Activated naive CD8-positive, alpha-beta T cell treated with anti-CD3 and anti-CD28 coated beads for 36 hours (primary cell): ENCODE measurements around the gene PARS2. TPM values are rescaled to one million over a fixed set of nuclear protein-coding genes. Genes with fewer than 3 reads are reported as not detected.
A peak's percentile ranks its signal among the peaks of the same experiment; 100 is the strongest.

Source experiments
- DNase-seq: peaks from one replicate; pipeline ENCODE4 v3.0.0; 2021
- H3K27ac Mint-ChIP-seq: one replicate; pipeline ENCODE4 v1.8.0; 2022; ENCODE audit warnings: mild to moderate bottlenecking, moderate library complexity, mixed read lengths
- H3K27me3 Mint-ChIP-seq: one replicate; pipeline ENCODE4 v1.8.0; 2022; ENCODE audit warnings: mild to moderate bottlenecking, mixed read lengths
- H3K36me3 Mint-ChIP-seq: one replicate; pipeline ENCODE4 v1.8.0; 2021; ENCODE audit warnings: mild to moderate bottlenecking, mixed read lengths
- H3K4me1 Mint-ChIP-seq: one replicate; pipeline ENCODE4 v1.8.0; 2021; ENCODE audit warnings: mixed read lengths
- H3K4me3 Mint-ChIP-seq: one replicate; pipeline ENCODE4 v1.8.0; 2022; ENCODE audit warnings: mild to moderate bottlenecking, moderate library complexity, mixed read lengths
- H3K9me3 Mint-ChIP-seq: one replicate; pipeline ENCODE4 v1.8.0; 2022; ENCODE audit warnings: mixed read lengths
- total RNA-seq, 2 experiments: library from RNA; stranded (reverse); gene quantifications; one replicate each; pipeline ENCODE4 v1.2.3, GENCODE V29; 2021

PARS2 gene
- total RNA-seq, 2 experiments from 2014 or later = 6.4 to 6.6 TPM

DNA sequence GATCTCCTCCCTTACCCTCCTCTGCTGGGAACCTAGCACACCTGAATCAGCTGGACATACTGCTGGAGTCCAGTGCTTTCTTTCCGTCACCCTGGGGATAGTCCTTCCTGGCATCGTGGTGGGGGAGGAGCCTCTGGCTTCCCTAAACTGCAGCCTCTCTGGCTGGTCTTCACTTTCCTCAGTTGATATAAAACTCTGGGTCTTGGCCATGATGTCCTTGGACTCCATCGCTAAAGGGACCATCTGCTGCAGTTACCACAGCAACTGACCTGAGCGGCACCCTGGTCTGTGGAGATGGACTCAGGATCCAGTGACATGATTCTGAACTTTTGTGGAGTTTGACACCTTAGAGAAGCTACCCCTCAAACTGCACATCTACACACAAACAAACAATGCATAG, 22.8 kb downstream of the PARS2 start:
- H3K27ac Mint-ChIP-seq = no peak overlapping the region
- H3K9me3 Mint-ChIP-seq = no peaks in the 10 kb centered on the region
- H3K4me3 Mint-ChIP-seq = no peak overlapping the region
- H3K36me3 Mint-ChIP-seq = peaks cover 20% of the 10 kb centered on the region
- DNase-seq = no peak
- H3K4me1 Mint-ChIP-seq = no peaks in the 10 kb centered on the region
- H3K27me3 Mint-ChIP-seq = no peaks in the 10 kb centered on the region

DNA sequence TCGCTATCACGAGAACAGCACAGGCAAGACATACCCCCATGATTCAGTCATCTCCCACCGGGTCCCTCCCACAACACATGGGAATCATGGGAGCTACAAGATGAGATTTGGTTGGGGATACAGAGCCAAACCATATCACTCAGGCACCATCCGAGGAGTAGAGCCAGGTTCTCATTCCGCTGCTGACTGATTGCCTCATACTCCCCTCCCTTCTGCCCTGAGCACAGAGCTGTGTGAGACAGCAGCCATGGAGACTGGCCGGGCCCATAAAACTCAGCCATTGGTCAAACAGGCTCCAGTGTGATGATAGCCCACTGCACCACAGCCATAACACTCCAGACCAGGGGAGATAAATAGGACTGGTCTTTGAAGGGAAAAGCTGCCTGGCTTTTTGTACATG, 26.1 kb downstream of the PARS2 start:
- no peak for DNase-seq
- H3K9me3 Mint-ChIP-seq = no peaks in the 10 kb centered on the region
- H3K4me3 Mint-ChIP-seq = no peak overlapping the region
- H3K27me3 Mint-ChIP-seq = no peaks in the 10 kb centered on the region
- H3K4me1 Mint-ChIP-seq = no peaks in the 10 kb centered on the region
- no peak overlapping the region for H3K27ac Mint-ChIP-seq
- peaks cover 24% of the 10 kb centered on the region for H3K36me3 Mint-ChIP-seq

DNA sequence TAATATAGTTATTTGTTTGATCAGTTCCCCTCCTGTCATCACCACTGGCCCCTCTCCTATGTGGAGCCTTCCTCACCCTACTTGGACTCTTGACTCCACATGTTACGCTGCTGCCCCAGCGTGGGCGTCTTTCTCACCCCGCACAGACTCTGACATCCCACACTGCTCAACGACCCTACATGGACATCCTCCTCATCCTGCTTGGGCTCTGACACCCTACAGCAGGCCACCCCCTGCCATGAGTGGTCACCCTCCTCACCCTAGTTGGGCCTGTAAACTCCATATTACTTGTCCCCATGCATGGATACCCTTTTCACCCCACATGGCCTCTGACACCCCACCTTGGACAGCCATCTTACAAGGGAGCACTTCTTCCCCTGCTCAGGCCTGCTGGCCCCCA, 27.6 kb downstream of the PARS2 start:
- Mint-ChIP-seq H3K36me3 (peaks cover 22% of the 10 kb centered on the region), H3K27me3 (no peaks in the 10 kb centered on the region), H3K9me3 (no peaks in the 10 kb centered on the region), H3K4me3 (no peak overlapping the region), H3K4me1 (no peaks in the 10 kb centered on the region), H3K27ac (no peak overlapping the region)
- DNase-seq = no peak

- Mint-ChIP-seq H3K4me3 (no peak overlapping the region), H3K36me3 (peaks cover 57% of the 10 kb centered on the region), H3K27ac (no peak overlapping the region), H3K4me1 (no peaks in the 10 kb centered on the region), H3K27me3 (no peaks in the 10 kb centered on the region), H3K9me3 (peaks cover 4% of the 10 kb centered on the region)
- no peak for DNase-seq
Measured at GRCh38 chr1:54728027-54728426, 36.3 kb downstream of the PARS2 start.

- Mint-ChIP-seq H3K36me3 (peaks cover 54% of the 10 kb centered on the region), H3K4me1 (no peaks in the 10 kb centered on the region), H3K27ac (no peak overlapping the region), H3K27me3 (no peaks in the 10 kb centered on the region), H3K9me3 (peaks cover 4% of the 10 kb centered on the region), H3K4me3 (no peak overlapping the region)
- no peak for DNase-seq
Measured at GRCh38 chr1:54724771-54725170, 39.6 kb downstream of the PARS2 start.

GRCh38 chr1:54723985-54724384, 40.3 kb downstream of the PARS2 start:
- Mint-ChIP-seq H3K27ac (no peak overlapping the region), H3K36me3 (peaks cover 55% of the 10 kb centered on the region), H3K4me3 (no peak overlapping the region), H3K27me3 (no peaks in the 10 kb centered on the region), H3K4me1 (peaks cover 5% of the 10 kb centered on the region), H3K9me3 (peaks cover 4% of the 10 kb centered on the region)
- no peak for DNase-seq

- Mint-ChIP-seq H3K4me3 (no peak overlapping the region), H3K27me3 (no peaks in the 10 kb centered on the region)
Measured at GRCh38 chr1:54721719-54722118, 42.6 kb downstream of the PARS2 start.

GRCh38 chr1:54716299-54717047, 47.9 kb downstream of the PARS2 start:
- no peak for DNase-seq
- peaks cover 29% of the 10 kb centered on the region for H3K4me1 Mint-ChIP-seq
- no peaks in the 10 kb centered on the region for H3K27me3 Mint-ChIP-seq
- no peaks in the 10 kb centered on the region for H3K9me3 Mint-ChIP-seq
- peak overlapping the region; percentile 91 for H3K4me3 Mint-ChIP-seq
- peaks cover 18% of the 10 kb centered on the region for H3K36me3 Mint-ChIP-seq
- peak overlapping the region; percentile 94 for H3K27ac Mint-ChIP-seq

More at GRCh38 chr1:54721719-54722118, 42.6 kb downstream of the PARS2 start:
- Mint-ChIP-seq H3K36me3 (peaks cover 53% of the 10 kb centered on the region), H3K27ac (no peak overlapping the region), H3K4me1 (peaks cover 18% of the 10 kb centered on the region), H3K9me3 (peaks cover 4% of the 10 kb centered on the region)
- DNase-seq = no peak

DNA sequence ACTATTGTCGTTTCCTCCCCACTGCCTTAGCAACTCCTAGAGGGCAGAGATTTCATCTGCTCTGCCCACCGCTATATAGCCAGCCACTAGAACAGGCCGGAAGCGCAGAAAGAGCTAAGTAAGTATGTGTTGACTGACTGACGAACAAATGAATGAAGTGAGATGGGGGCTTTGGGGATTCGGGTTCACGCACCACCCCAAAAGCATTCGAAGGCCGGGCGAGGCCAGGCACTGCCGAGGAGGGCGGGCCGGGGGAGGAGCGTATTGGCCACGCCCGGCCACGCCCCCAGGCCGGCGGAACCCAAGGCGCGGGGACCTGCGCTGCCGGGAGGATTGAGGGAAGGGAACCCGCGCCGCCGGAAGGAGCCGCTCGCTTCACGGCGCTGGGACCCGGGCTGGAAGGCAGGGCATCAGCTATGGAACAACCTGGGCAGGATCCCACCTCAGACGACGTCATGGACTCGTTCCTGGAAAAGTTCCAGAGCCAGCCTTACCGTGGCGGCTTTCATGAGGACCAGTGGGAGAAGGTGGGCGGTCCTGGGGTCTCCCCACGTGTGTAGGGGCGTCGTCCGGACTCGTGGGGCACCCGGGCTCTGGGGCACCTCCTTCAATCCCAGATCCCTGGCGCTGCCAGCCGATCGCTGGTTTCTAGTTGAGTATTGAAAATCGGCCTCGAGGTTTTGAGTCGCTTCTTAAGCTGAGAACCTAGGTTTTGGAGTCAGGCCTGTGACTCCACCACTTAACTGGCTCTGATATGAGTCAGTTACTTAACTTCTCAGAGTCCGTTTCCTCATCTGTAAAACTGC, 48.6 kb downstream of the PARS2 start, which contains the start of gene TTC4:
TSS of gene TTC4 (plus strand) at position 369 of the 806 bp plus-strand sequence. CDS start at position 417, 48 bp downstream.
- Mint-ChIP-seq H3K4me1 (peaks cover 29% of the 10 kb centered on the region), H3K36me3 (peaks cover 17% of the 10 kb centered on the region), H3K27ac (peak within 1 kb of the TSS; percentile 94), H3K4me3 (peak within 1 kb of the TSS; percentile 91), H3K9me3 (no peaks in the 10 kb centered on the region), H3K27me3 (no peaks in the 10 kb centered on the region)
- peak; percentile 91 for DNase-seq

- Mint-ChIP-seq H3K27me3 (no peaks in the 10 kb centered on the region), H3K4me1 (peaks cover 29% of the 10 kb centered on the region), H3K4me3 (peak overlapping the region; percentile 91), H3K36me3 (peaks cover 17% of the 10 kb centered on the region), H3K27ac (peak overlapping the region; percentile 66), H3K9me3 (no peaks in the 10 kb centered on the region)
- no peak for DNase-seq
Measured at GRCh38 chr1:54714881-54715492, 49.3 kb downstream of the PARS2 start.

GRCh38 chr1:54711536-54711935, 52.8 kb downstream of the PARS2 start:
- Mint-ChIP-seq H3K4me1 (peaks cover 9% of the 10 kb centered on the region), H3K27me3 (no peaks in the 10 kb centered on the region), H3K4me3 (no peak overlapping the region), H3K27ac (no peak overlapping the region), H3K9me3 (no peaks in the 10 kb centered on the region), H3K36me3 (peaks cover 4% of the 10 kb centered on the region)
- no peak for DNase-seq

DNA sequence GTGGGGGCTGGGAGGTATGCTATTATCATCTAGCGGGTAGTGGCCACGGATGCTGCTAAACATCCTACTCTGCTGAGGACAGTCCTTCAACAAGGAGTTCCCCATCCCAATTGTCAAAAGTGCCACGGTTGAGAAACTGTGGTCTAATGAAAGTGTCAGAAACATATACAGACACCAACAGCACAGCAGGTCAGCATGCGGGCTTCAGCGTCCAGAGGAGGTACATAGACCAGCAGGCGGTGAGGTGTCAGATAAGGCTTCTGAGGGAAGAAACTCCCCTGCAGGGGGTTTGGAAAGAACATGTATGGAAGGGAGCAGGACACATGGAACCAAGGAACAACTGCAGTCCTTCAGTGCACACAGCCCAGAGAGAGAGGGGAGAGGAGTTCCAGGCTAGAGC, 53.5 kb downstream of the PARS2 start:
- no peak overlapping the region for H3K27ac Mint-ChIP-seq
- H3K4me3 Mint-ChIP-seq = no peak overlapping the region
- H3K4me1 Mint-ChIP-seq = peaks cover 6% of the 10 kb centered on the region
- no peaks in the 10 kb centered on the region for H3K9me3 Mint-ChIP-seq
- no peaks in the 10 kb centered on the region for H3K27me3 Mint-ChIP-seq
- H3K36me3 Mint-ChIP-seq = no peaks in the 10 kb centered on the region
- no peak for DNase-seq

DNA sequence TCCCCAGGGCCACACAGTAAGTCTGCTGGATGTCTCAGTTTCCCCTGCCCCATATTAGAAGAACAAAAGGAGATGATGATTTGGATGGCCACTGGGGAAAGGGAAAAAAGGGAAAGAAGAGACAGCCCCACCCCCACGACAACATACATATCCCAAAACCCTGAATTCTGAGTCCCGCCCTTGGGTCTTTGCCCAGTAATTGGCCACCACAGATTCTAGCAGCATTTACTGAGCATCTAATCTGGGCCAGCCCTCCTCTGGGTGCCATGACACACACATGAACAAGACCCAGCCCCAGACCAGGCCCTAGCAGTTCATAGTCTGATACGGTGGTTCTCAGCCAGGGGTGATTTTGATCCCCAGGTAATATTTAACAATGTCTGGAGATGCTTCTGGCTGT, 53.9 kb downstream of the PARS2 start:
- no peak overlapping the region for H3K4me3 Mint-ChIP-seq
- no peak for DNase-seq
- H3K27me3 Mint-ChIP-seq = no peaks in the 10 kb centered on the region
- H3K4me1 Mint-ChIP-seq = peaks cover 5% of the 10 kb centered on the region
- no peaks in the 10 kb centered on the region for H3K36me3 Mint-ChIP-seq
- no peaks in the 10 kb centered on the region for H3K9me3 Mint-ChIP-seq
- no peak overlapping the region for H3K27ac Mint-ChIP-seq

DNA sequence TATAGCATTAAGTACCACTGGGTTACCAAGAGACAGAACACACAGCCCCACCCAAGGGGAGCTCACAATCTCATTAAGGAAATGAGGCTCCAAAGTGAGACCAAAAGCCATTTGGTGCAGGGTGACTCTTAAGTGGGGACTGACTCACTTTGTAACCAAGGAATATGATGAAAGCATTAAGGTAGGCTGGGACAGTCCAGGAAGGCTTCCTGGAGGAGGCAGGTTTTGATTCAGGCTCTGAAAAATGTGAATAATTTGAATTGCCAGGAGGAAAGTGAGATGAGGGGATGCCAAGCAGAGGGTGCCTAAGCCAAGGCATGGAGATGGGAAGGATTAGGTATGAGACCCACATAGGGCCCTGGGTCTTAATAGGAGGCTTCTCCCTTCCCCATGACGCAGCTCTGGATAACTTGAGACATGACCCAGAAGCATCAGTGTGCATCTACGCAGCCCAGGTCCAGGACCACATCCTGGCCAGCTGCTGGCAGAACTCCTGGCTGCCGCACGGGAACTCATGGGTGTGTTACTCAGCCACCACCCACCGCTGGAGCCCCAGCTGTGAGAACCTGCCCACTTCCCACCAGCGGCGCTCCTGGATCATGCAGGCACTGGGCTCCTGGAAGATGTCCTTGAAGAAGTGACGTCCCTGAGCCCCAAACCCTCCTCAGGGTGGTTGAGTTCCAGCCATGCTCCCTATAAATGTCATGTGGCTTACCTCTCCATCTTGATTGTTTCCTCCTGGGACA, 54.6 kb downstream of the PARS2 start:
- Mint-ChIP-seq H3K9me3 (no peaks in the 10 kb centered on the region), H3K4me3 (no peak overlapping the region), H3K4me1 (no peaks in the 10 kb centered on the region), H3K27me3 (no peaks in the 10 kb centered on the region), H3K27ac (peak overlapping the region; percentile 42), H3K36me3 (no peaks in the 10 kb centered on the region)
- no peak for DNase-seq

DNA sequence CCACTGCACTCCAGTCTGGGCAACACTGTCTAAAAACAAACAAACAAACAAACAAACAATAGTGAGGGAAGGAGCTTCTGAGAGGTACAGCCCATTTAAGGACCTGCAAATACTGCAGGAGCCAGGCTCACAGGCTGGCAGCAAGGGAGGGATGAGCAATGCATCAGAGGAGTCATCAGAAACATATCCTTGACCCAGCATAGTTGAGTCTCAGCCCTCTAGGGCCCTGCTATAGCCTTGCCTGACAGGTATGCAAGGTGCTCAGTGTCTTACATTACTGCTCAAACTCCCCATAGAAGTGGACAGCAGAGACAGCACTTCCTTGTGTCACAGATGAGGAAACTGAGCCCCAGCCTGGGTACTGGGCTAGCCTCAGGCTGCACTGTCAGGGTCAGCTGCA, 55.9 kb downstream of the PARS2 start:
- Mint-ChIP-seq H3K4me1 (no peaks in the 10 kb centered on the region), H3K4me3 (no peak overlapping the region), H3K27ac (no peak overlapping the region), H3K9me3 (no peaks in the 10 kb centered on the region), H3K27me3 (no peaks in the 10 kb centered on the region), H3K36me3 (no peaks in the 10 kb centered on the region)
- no peak for DNase-seq
